PC-9 (cell line): ENCODE results near the gene ABCB9. TPM values are rescaled to one million over a fixed set of nuclear protein-coding genes. Genes with fewer than 3 reads are reported as not detected.

Experiments
- BruUV-seq: library from RNA; stranded (reverse); fragments of 400-500 nt; replicated peaks from 2 replicates; lab custom pipeline; 2021; lab: Mats Ljungman, UMichigan
- CTCF ChIA-PET: fragments of 300-600 bp; sonication (Branson Sonifier 250); formaldehyde crosslinking; loops from one replicate; lab custom pipeline; 2022; ENCODE audit warnings: antibody characterized with exemption; lab: Charles Lee
- POLR2A ChIA-PET: fragments of 300-600 bp; sonication (Branson Sonifier 250); formaldehyde crosslinking; loops from one replicate; lab custom pipeline; 2022; ENCODE audit warnings: antibody characterized with exemption; ENCODE audit not compliant: unreplicated experiment; lab: Charles Lee
- DNase-seq, 2 experiments: peaks; one replicate each; pipeline versions ENCODE4 v3.0.0 to v3.0.0-alpha.2; 2015 to 2022; ENCODE audit warnings: mixed read lengths in 1 of 2
- H2AFZ ChIP-seq: fragments of 200-600 bp; sonication (generic); 2 replicates; pipeline ENCODE4 v1.8.1; 2017; ENCODE audit warnings: antibody characterized with exemption
- H3F3A ChIP-seq: fragments of 200-600 bp; sonication (generic); 2 replicates; pipeline ENCODE4 v1.8.1; 2017; ENCODE audit warnings: antibody characterized with exemption, mild to moderate bottlenecking, low read depth; ENCODE audit not compliant: insufficient read depth
- H3K27ac ChIP-seq: fragments of 200-600 bp; sonication (generic); 2 replicates; pipeline ENCODE4 v1.6.1; 2016; ENCODE audit warnings: mixed run types
- H3K27me3 ChIP-seq: fragments of 200-600 bp; sonication (generic); 2 replicates; pipeline ENCODE4 v1.6.1; 2016; ENCODE audit warnings: low read depth, mixed run types; ENCODE audit not compliant: insufficient read depth
- H3K36me3 ChIP-seq: fragments of 200-600 bp; sonication (generic); 2 replicates; pipeline ENCODE4 v1.6.1; 2016; ENCODE audit warnings: low read depth, mixed run types
- H3K4me1 ChIP-seq: fragments of 200-600 bp; sonication (generic); replicated peaks from 2 replicates; pipeline ENCODE4 v1.6.1; 2016; ENCODE audit warnings: mixed run types; ENCODE audit not compliant: insufficient read depth
- H3K4me2 ChIP-seq: fragments of 200-600 bp; sonication (generic); 2 replicates; pipeline ENCODE4 v1.6.1; 2017; ENCODE audit warnings: mixed run types
- H3K4me3 ChIP-seq: fragments of 200-600 bp; sonication (generic); 2 replicates; pipeline ENCODE4 v1.6.1; 2016; ENCODE audit warnings: mixed run types
- H3K79me2 ChIP-seq: fragments of 200-600 bp; sonication (generic); 2 replicates; pipeline ENCODE4 v1.6.1; 2017; ENCODE audit warnings: low read depth, mixed run types
- H3K9me2 ChIP-seq: fragments of 200-600 bp; sonication (generic); 2 replicates; pipeline ENCODE4 v1.8.1; 2017; ENCODE audit warnings: mild to moderate bottlenecking; ENCODE audit not compliant: insufficient read depth
- H3K9me3 ChIP-seq: fragments of 200-600 bp; sonication (generic); 2 replicates; pipeline ENCODE4 v1.8.1; 2016; ENCODE audit warnings: low read depth; ENCODE audit not compliant: insufficient read depth
- H4K20me1 ChIP-seq: fragments of 200-600 bp; sonication (generic); 2 replicates; pipeline ENCODE4 v1.8.1; 2017; ENCODE audit not compliant: insufficient read depth
- EZH2 ChIP-seq: fragments of 200-600 bp; sonication (generic); IDR thresholded peaks from 2 replicates; pipeline ENCODE4 v1.8.0; 2017; ENCODE audit warnings: antibody characterized with exemption, low read depth
- intact Hi-C: fragments of 100-400 bp; cut with micrococcal nuclease; formaldehyde crosslinking; loops from one replicate; pipeline ENCODE4 v1.10.0; 2022; ENCODE audit not compliant: unreplicated experiment
- total RNA-seq: library from RNA; stranded (reverse); gene quantifications from 2 replicates; pipeline ENCODE4 v1.2.3, GENCODE V29; 2021
- TF ChIP-seq, protein P1 (sequence below): fragments of 200-600 bp; sonication (generic); conservative IDR thresholded peaks from 2 replicates; pipeline ENCODE4 v1.6.1; 2017; ENCODE audit warnings: mixed run types, antibody characterized with exemption, mild to moderate bottlenecking, moderate library complexity

ABCB9 gene
- total RNA-seq, 1 experiment from 2014 or later: 13.0 TPM

DNA sequence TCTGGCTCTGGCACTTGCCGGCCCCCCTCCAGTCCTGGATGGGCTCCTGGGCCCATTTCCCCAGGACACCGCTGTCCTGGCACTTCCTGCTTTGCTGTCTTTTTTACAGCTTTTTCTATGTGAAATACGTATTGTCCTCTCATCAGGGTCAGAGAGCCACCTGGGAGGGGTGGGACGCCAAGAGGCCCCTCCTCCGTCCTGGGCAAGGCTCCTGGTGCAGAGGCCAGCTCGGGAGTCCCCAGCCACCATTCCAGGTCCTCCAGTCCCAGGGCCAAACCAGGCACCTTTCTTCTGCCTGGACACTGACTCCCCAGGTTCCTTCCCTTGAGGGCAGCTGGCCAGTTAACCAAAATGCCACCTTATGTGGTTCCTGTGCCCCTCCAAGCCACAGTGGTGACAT is 37.0 kb upstream of the ABCB9 start:
- Histone ChIP-seq H3F3A (no peaks in the 10 kb centered on the region), H3K4me3 (no peak overlapping the region), H3K79me2 (no peaks in the 10 kb centered on the region), H3K4me2 (no peak overlapping the region), H3K9me2 (no peaks in the 10 kb centered on the region), H4K20me1 (no peaks in the 10 kb centered on the region), H3K36me3 (no peaks in the 10 kb centered on the region), H3K4me1 (no peaks in the 10 kb centered on the region), H3K27me3 (no peaks in the 10 kb centered on the region), H2AFZ (no peak overlapping the region), H3K27ac (no peak overlapping the region), H3K9me3 (no peaks in the 10 kb centered on the region)
- CTCF ChIA-PET: no interaction called here
- intact Hi-C loops: no loop called here
- no peak for TF ChIP-seq EZH2
- TF ChIP-seq, protein P1, sequence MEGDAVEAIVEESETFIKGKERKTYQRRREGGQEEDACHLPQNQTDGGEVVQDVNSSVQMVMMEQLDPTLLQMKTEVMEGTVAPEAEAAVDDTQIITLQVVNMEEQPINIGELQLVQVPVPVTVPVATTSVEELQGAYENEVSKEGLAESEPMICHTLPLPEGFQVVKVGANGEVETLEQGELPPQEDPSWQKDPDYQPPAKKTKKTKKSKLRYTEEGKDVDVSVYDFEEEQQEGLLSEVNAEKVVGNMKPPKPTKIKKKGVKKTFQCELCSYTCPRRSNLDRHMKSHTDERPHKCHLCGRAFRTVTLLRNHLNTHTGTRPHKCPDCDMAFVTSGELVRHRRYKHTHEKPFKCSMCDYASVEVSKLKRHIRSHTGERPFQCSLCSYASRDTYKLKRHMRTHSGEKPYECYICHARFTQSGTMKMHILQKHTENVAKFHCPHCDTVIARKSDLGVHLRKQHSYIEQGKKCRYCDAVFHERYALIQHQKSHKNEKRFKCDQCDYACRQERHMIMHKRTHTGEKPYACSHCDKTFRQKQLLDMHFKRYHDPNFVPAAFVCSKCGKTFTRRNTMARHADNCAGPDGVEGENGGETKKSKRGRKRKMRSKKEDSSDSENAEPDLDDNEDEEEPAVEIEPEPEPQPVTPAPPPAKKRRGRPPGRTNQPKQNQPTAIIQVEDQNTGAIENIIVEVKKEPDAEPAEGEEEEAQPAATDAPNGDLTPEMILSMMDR: no peak
- no peak for DNase-seq
- POLR2A ChIA-PET: no interaction called here
- no TSS peak for BruUV-seq

DNA sequence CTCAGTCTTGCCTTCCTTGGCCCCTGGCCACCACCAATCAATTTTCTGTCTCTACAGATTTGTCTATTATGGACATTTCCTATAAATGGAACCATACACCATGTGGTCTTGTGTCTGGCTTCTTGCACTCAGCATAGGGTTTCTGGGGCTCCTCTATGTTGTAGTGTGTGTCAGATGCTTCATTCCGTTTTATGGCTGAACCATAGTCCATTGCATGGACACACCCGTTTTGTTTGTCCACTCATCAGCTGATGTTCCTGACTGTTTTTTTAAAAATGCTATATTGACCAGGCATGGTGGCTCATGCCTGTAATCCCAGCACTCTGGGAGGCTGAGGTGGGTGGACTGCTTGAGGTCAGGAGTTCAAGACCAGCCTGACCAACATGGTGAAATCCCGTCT is 35.2 kb upstream of the ABCB9 start:
- Histone ChIP-seq H3K4me2 (no peak overlapping the region), H3K36me3 (no peaks in the 10 kb centered on the region), H3K9me3 (no peaks in the 10 kb centered on the region), H3K27ac (no peak overlapping the region), H2AFZ (no peak overlapping the region), H3K27me3 (no peaks in the 10 kb centered on the region), H3F3A (no peaks in the 10 kb centered on the region), H4K20me1 (no peaks in the 10 kb centered on the region), H3K4me1 (no peaks in the 10 kb centered on the region), H3K9me2 (no peaks in the 10 kb centered on the region), H3K79me2 (no peaks in the 10 kb centered on the region), H3K4me3 (no peak overlapping the region)
- CTCF ChIA-PET: no interaction called here
- POLR2A ChIA-PET: no interaction called here
- BruUV-seq: no TSS peak
- no peak for DNase-seq
- TF ChIP-seq, protein P1: no peak
- no peak for TF ChIP-seq EZH2
- intact Hi-C loops: no loop called here

DNA sequence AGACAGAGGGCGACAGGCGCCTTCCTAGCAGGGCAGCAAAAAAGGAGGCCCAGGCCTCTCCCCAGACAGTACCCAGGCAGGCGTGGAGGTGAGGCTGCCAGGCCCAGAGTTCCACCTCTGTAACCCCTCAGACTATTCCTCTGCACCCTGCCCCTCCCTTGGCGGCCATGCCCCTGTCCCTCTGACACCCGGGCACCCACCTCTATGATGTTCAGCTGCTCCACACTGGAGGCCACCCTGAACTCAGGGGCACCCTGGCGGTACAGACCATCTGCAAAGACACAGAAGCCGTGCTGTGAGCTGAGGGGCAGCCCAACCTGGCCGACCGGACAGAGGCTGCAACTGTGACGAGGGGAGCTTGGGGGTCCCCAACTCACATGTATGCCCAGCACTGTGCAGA is 34.3 kb upstream of the ABCB9 start:
- intact Hi-C loops: no loop called here
- H3K9me2 ChIP-seq: no peaks in the 10 kb centered on the region
- no peaks in the 10 kb centered on the region for H3K27me3 ChIP-seq
- H3K36me3 ChIP-seq: no peaks in the 10 kb centered on the region
- H3K79me2 ChIP-seq: no peaks in the 10 kb centered on the region
- H3K9me3 ChIP-seq: no peaks in the 10 kb centered on the region
- no peak for DNase-seq
- TF ChIP-seq, protein P1: no peak
- TF ChIP-seq EZH2: no peak
- no peak overlapping the region for H3K27ac ChIP-seq
- H3K4me1 ChIP-seq: no peaks in the 10 kb centered on the region
- no peak overlapping the region for H2AFZ ChIP-seq
- no peaks in the 10 kb centered on the region for H3F3A ChIP-seq
- ChIA-PET CTCF (no interaction called here), POLR2A (no interaction called here)
- H3K4me2 ChIP-seq: no peak overlapping the region
- no peaks in the 10 kb centered on the region for H4K20me1 ChIP-seq
- no peak overlapping the region for H3K4me3 ChIP-seq
- BruUV-seq: no TSS peak
